Measurements from ENCODE around the gene GPR156.

The GPR156 gene

DNA sequence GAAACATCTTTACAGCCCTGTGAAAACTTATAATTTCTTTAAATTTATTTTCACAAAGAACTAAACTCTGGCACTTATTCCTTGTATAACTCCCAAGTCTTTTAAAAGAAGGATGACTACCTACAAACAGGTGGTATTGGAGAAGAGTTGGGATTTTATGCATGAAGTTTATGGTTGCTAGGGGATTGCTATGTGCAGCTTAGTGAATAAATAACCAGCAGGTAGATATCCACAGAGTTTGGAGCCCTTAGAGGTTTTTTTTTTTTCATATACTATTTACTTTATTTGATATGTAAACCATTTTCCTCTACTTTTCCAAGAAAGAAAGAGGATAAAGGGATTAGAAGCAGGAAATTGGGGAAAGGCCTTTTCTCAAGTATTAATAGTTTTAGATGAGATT is 91.5 kb downstream of the GPR156 start:
- DNase-seq (ENCODE audit: low spot score): no peak

GRCh38 chr3:120192579-120192978 is 92.4 kb downstream of the GPR156 start:
- no peak for DNase-seq (ENCODE audit: low spot score)

DNA sequence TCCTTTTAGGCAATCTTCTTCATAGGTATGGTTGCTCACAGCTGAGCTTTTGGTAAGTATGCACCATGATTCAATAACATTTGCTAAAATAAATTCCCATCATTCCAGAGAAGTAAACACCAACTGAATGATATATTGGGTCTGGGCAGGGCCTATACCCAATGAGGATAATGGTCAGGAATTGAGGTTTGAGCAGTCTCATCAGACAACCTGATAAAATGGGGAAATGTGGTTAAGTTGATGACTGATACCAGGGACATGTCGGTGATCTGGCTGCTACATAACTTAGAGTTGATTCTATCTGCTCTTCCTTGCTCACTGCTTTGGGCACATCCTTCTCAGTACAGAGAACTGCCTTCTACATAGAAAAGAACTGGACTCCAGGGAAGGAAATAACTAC is 92.9 kb downstream of the GPR156 start:
- DNase-seq (ENCODE audit: low spot score): no peak

DNA sequence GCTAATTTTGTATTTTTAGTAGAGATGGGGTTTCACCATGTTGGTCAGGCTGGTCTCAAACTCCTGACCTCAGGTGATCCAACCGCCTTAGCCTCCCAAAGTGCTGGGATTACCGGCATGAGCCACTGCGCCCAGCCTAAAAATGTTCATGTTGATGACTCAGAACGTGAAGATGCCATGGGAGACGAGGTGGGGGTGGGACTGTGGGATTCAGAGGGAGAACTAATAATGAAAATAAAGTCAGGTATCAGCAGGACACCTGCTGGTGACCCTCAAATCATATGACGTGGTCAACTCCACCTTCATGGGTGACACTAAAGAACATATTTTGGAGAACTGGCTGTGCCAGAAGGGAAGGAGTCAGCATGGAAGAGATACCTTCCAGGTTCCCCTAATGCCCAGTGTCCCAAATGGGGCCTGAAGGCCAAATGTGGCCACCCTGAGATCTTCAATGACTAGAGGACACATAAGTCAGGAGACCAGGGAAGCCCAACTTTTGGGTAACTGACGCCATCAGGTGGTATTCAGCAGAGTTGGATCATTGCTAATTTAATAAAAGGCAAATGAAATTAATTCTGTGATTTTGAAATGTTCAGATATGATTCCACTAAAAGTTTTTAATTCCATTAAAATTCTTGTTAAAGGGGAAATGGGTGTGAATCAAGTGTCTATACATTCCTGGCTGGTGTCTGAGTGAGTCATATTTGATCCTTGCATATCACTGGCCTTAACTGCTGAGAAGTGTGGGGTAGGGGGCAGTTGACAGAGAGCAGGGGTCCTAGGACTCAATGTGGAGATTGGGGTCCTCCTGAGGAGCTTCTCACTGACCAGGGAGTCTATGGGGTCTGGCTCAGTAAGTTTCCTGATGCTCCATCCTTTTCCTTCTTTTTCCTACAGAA is 102.2 kb downstream of the GPR156 start:
- DNase-seq (ENCODE audit: low spot score): no peak

GRCh38 chr3:120181632-120182031 is 103.4 kb downstream of the GPR156 start:
- DNase-seq (ENCODE audit: low spot score): no peak

DNA sequence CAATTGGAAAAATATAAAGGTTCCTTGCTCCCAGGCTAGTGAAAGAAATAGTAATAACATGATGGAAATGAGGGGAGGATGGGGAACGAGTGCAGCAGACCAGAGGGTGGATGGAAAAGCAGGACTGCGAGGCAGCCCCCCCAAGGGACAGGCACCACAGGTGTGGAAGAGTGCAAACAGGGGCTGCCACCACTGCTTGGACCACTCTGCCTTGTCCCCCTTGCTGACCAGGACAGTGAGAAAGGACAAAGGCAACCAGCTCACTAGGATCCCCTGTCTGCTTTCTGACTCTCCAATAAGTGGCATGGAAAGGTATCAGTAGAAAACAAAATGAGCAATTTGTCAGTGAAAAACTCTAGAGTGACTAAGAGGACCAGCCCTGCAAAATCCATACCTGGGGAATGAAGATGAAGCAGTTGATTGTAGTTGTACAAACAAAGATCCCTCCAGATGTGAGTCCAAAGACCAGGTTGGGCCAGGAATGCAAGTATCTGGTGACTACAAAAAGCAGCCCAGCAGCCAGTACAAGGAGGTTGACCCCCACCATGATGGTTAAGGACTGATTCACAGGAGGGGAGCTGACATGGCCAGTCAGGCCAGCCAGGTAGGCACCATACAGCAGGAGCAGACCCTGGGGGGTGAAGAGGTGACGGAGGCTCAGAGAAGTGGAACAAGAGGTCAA is 104.2 kb downstream of the GPR156 start:
- no peak for DNase-seq (ENCODE audit: low spot score)

- DNase-seq (ENCODE audit: low spot score): no peak
These were observed 107.2 kb downstream of the GPR156 start for GRCh38 chr3:120177707-120178306.

GRCh38 chr3:120177151-120177550 is 107.9 kb downstream of the GPR156 start:
- DNase-seq (ENCODE audit: low spot score): no peak

GRCh38 chr3:120174811-120175539 is 110.0 kb downstream of the GPR156 start:
- DNase-seq (ENCODE audit: low spot score): no peak

GRCh38 chr3:120173056-120173675 is 111.9 kb downstream of the GPR156 start:
- DNase-seq (ENCODE audit: low spot score): no peak

GRCh38 chr3:120172070-120172469 is 113.0 kb downstream of the GPR156 start:
- no peak for DNase-seq (ENCODE audit: low spot score)

DNA sequence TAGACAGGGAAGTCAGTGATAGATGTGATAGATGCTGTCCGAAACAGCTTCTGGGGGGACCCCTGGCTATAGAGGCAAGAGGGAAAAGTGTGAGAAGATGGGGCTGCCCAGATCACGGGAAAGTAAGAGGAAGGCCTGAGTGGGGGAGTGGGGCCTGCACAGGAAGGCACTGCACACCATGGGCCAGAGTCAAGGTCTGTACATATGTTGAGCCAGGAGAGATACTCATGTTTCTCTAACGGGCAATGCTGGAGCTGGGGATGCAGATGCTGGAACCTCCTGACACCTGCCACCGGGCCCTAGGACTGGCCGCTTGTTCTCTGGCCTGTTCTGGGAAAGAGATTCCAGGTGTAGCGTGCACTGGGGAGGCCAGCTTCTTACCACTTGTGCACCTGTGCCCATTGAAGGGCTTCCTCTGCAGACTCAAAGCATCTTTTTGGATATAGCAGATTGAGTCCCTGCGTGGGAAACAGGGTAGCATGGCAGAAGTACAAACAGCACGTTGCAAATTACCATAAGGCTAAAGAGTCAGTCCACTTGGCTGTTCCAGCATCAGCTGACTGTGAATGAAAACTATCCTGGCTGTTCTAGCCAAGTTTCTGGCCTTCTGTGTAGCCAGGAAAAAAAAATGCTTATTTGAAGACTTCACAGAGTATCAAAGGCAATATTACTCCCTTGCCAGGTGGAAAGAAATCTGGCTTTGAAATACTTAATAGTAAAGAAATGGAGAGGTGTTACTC is 113.7 kb downstream of the GPR156 start:
- no peak for DNase-seq (ENCODE audit: low spot score)

DNA sequence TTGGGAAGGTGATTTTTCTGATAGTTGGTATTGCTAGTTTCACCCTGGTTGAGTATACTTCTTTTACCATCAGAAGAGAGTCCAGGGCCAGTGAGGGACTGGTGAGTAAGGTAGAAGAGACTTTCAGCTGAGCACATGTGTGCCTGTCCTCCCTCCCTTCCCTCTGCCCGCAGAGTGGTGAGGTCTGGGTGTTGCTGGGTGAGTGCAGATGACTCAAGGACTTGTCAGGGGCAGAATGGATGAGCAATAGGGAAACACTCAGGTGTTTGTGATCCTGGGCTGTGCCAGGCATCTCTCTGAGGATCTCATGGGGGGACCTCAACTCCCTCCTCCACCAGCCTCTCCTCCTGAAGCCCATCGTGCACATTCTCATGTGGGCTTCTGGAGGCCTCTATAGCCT is 114.8 kb downstream of the GPR156 start:
- no peak for DNase-seq (ENCODE audit: low spot score)

GRCh38 chr3:120169407-120169806 is 115.6 kb downstream of the GPR156 start:
- no peak for DNase-seq (ENCODE audit: low spot score)

DNA sequence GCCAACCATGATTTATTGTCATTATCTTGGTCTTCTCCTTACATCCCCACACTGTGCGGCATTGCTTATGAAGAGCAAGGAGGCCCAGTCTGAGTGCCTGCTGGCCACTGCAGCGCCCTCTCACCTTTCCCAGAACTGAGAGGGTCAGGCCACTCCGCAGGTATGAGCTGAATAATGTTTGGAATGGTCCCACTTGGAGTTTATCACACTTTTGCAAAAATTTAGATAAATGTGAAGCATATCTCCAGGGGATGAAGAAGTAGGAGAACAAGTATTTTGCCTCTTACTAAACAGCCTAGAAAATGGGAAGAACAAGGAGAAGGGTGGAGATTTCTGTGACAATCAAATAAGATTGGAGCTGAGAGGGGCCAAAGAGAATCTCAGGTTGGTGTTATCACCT is 116.4 kb downstream of the GPR156 start:
- DNase-seq (ENCODE audit: low spot score): no peak

- DNase-seq (ENCODE audit: low spot score): no peak
These were observed 117.0 kb downstream of the GPR156 start for GRCh38 chr3:120168038-120168437.

DNA sequence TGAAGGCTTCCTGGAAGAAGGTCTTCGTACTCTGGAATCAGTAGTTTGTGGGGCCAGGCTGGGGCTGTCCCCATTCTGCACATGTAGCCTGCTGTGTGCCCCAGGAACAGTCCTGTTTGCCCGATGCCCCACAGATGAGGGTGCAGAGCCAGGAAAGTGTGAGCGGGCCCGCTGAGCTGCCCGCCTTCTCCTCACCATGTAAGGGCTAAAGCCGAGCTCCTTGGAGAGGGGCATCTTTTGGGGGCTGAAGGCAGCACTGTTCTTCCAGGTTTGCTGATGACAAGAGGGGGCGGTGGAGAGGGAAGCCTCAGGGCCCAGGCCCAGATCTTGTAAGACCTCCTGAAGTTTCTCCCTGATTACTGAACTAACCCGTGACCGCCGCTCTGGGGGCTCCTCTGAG is 117.5 kb downstream of the GPR156 start:
- no peak for DNase-seq (ENCODE audit: low spot score)

DNA sequence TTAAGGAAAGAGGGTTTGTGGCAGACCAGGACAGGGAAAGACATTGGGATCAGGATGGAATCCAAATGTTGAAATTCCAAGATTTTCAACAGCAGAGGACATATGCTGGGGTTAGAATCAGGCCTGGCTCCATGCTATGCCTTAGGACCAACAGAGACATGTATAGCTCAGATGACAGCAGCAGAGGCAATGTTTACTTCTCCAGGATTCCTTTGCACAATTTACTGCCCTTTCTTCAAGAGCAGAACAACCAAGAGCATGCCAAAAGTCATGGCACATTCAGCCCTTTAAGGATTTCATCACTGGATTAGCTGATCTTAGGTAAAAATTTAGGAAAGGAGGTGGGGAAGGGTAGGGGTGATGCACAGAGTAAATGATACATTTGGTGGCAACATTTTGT is 121.2 kb downstream of the GPR156 start:
- DNase-seq (ENCODE audit: low spot score): no peak

- no peak for DNase-seq (ENCODE audit: low spot score)
These were observed 122.0 kb downstream of the GPR156 start for GRCh38 chr3:120163026-120163425.

GRCh38 chr3:120162400-120162799 is 122.6 kb downstream of the GPR156 start:
- no peak for DNase-seq (ENCODE audit: low spot score)

DNA sequence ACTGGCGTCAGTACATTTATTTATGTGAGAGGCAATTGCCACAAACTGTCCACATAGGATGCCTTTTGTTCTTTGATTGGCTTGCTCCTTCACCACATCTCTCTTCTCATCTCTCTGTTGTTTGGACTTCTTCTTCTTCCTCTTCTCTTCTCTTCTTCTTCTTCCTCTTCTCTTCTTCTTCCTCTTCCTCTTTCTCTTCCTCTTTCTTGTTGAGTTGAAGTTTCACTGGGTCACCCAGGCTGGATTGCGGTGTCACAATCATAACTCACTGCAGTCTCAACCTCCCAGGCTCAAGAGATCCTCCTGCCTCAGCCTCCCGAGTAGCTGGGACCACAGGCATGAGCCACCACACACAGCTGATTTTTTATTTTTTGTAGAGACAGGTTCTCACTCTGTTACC is 123.1 kb downstream of the GPR156 start:
- DNase-seq (ENCODE audit: low spot score): no peak

All from germinal center (tissue), 1 donor.